GM18499 (cell line): ENCODE results near the gene ASB8.

Source experiments
- ATAC-seq: cut with Tn5 transposase; IDR thresholded peaks from one replicate; pipeline ENCODE4 v1.9.1; 2021; ENCODE audit warnings: moderate number of reproducible peaks; ENCODE audit not compliant: insufficient read depth, unreplicated experiment

The ASB8 gene

GRCh38 chr12:48110691-48111311 is 46.5 kb downstream of the ASB8 start:
- no peak for ATAC-seq

DNA sequence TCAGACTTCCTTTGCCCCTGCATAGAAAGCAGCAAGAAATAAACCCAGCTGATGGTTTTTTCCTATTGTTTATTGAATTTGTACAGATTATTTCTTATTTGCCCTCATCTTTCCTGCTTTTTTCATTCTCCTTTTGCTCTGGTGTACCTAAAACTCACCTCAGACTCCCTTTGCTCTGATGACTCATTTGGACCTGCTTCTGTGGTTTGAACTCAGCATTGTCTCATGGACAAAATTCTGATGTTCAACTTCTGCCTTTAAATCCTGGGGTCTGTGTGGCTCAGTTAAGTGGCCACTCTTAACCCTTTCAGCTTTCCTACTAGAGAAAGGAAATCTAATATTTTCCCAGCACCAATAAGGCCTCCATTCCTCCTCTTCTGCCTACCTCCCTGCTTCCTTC is 47.9 kb downstream of the ASB8 start:
- no peak for ATAC-seq

DNA sequence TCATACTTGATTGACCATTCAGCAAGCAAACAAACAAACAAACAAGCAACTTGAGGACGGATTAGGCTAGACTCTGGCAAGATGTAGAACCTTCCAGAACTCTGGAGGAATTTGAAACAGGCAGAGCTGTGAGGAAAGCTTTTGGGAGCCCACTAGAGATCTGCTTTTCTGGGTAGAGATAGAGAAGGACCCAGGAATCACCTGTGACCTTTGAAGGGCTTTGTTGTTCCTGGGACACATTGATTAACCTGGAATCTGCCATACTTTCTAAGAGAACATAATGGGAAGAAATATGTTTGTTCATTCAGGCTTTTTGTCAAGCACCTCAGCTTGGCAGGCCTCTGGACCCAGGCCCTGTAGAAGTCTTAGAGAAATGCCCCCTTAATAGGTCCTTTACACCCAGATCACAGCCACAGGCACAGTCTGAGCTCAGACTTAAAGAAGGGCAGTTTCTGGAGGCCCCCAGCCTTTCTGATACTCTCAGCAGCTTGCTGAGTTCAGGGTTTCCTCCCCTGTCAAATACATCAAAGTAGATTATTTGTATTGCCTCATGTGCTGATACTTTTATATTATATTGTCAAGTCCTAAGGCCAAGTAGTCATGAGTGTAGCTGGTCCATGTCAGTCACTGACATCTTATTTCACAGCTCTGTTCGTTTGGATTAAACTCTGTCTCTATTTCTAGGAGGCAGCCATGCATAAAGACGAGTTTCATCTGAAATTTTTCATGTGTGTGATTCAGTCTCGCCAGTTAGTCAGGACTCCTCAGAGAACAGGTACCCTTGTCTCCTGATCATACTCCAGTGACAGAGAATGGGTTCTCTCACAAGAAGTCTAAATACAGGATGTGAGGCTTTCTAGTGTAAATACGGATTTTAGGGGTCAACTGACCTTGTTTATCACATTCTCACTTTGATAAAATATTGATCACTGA is 50.4 kb downstream of the ASB8 start:
- no peak for ATAC-seq

DNA sequence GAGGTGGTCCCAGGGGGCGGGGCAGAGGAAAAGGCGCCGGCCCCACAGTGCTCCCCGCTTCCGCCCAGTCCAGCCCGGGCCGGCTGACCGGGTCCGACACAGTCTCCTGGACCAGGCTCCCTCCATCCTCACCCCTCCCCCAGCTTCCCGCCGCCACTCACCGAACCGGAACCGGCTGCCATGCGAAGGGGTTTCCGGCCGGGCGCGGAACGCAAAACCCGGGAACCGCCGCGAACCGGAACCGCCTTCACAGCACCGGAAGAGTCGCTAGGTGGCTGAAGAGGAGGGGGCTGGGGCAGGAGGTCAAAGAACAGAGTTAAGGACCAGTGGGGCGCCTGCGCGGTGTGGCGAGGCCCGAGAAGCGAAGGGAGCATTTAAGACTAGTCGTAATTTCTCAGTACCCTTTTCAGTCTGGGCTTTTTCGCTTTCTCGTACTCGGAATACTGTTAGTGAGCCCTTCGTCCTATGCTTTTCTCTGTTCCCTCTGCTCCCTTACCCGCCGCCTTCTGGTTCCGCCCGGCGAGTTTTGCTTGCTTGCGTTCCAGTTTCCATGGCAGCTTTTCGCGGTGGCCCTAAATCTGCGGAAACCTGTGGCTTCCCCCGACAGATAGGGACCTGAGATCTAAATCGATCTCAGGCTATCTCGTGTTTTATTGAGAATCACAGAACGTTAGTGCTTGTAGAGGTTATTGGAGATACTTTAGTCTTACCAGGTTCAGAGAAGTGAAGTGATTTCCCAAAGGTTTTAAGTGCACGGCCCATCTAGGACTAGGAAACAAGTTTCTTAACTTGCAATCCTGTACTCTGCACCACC is 51.2 kb downstream of the ASB8 start, which contains the start of gene SENP1:
Gene SENP1, minus strand, starts transcription at position 213 of the 814 bp plus-strand sequence. CDS start 4,607 bp downstream, outside the sequence.
- ATAC-seq = no peak

GRCh38 chr12:48105321-48105866 is 51.9 kb downstream of the ASB8 start:
- no peak for ATAC-seq

- no peak for ATAC-seq
Measured at GRCh38 chr12:48104531-48104930, 52.8 kb downstream of the ASB8 start.
